HepG2 (cell line): Measurements from ENCODE around the gene AFAP1.

Experiments used
- GTF2F1 ChIP-seq: fragments of 150-350 bp; IDR thresholded peaks from 2 replicates; pipeline ENCODE4 v1.6.1; 2014; ENCODE audit warnings: low read length
- HBP1 ChIP-seq: IDR thresholded peaks from 2 replicates; pipeline ENCODE4 v1.6.1; 2016; ENCODE audit warnings: low read depth, control low read depth
- MAFK ChIP-seq, 2 experiments: IDR thresholded peaks in 1 of 2; conservative IDR thresholded peaks in 1 of 2; 2 replicates each; pipeline ENCODE4 v1.6.1; 2011; ENCODE audit warnings: improper control_type of control experiment in 2 of 2, low read length in 2 of 2
- NFE2 ChIP-seq: sonication (generic); formaldehyde crosslinking; IDR thresholded peaks from 2 replicates; pipeline ENCODE4 v1.4.0; 2020; ENCODE audit warnings: missing genetic modification reagents
- ZBTB40 ChIP-seq, 2 experiments: fragments of 450-650 bp in 1 of 2; sonication (generic) in 1 of 2; formaldehyde crosslinking in 1 of 2; IDR thresholded peaks; 2 replicates each; pipeline versions ENCODE4 v1.6.1 to v1.8.0; 2016 to 2022; ENCODE audit warnings: antibody characterized with exemption in 1 of 2, mild to moderate bottlenecking in 1 of 2, missing genetic modification reagents in 1 of 2
- ZNF563 ChIP-seq: sonication (generic); formaldehyde crosslinking; IDR thresholded peaks from 2 replicates; pipeline ENCODE4 v1.8.0; 2022; ENCODE audit warnings: mild to moderate bottlenecking, moderate library complexity, missing genetic modification reagents
- TF ChIP-seq, protein P1 (sequence below): sonication (generic); formaldehyde crosslinking; IDR thresholded peaks from 2 replicates; pipeline ENCODE4 v1.5.0; 2020; ENCODE audit warnings: mild to moderate bottlenecking, missing genetic modification reagents, moderate library complexity

- TF ChIP-seq NFE2 (CRISPR knock-in tag): no peak
- TF ChIP-seq GTF2F1: no peak
- TF ChIP-seq ZBTB40 (IDR thresholded peaks at IDR 0.05): no peak
- no peak for TF ChIP-seq ZBTB40 (CRISPR knock-in tag; IDR thresholded peaks at IDR 0.05)
- TF ChIP-seq, protein P1, sequence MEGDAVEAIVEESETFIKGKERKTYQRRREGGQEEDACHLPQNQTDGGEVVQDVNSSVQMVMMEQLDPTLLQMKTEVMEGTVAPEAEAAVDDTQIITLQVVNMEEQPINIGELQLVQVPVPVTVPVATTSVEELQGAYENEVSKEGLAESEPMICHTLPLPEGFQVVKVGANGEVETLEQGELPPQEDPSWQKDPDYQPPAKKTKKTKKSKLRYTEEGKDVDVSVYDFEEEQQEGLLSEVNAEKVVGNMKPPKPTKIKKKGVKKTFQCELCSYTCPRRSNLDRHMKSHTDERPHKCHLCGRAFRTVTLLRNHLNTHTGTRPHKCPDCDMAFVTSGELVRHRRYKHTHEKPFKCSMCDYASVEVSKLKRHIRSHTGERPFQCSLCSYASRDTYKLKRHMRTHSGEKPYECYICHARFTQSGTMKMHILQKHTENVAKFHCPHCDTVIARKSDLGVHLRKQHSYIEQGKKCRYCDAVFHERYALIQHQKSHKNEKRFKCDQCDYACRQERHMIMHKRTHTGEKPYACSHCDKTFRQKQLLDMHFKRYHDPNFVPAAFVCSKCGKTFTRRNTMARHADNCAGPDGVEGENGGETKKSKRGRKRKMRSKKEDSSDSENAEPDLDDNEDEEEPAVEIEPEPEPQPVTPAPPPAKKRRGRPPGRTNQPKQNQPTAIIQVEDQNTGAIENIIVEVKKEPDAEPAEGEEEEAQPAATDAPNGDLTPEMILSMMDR: no peak
- no peak for TF ChIP-seq ZNF563 (CRISPR knock-in tag)
- TF ChIP-seq MAFK (conservative IDR thresholded peaks at IDR 0.05 in 1 of 2, IDR thresholded peaks at IDR 0.05 in 1 of 2; ENCODE audit: low read length in 2 of 2): no peak
- TF ChIP-seq HBP1 (CRISPR knock-in tag): no peak
Measured at GRCh38 chr4:7710576-7711306, 228.9 kb downstream of the AFAP1 start.
